ENCODE data around the gene CDH26. TPM values are rescaled to one million over a fixed set of nuclear protein-coding genes. Genes with fewer than 3 reads are reported as not detected.

The CDH26 gene
- total and polyA plus RNA-seq, 7 donors, result 0.74 to 5.5 (median 1.4) TPM; not detected in 2

- intact Hi-C loops (cut with DNase I), result no loop called here
- 23 to 74% methylated on average over 12 of the region's 12 CpGs for WGBS, 2 donors
Observed at GRCh38 chr20:59972037-59972801, 14.0 kb downstream of the CDH26 start.

DNA sequence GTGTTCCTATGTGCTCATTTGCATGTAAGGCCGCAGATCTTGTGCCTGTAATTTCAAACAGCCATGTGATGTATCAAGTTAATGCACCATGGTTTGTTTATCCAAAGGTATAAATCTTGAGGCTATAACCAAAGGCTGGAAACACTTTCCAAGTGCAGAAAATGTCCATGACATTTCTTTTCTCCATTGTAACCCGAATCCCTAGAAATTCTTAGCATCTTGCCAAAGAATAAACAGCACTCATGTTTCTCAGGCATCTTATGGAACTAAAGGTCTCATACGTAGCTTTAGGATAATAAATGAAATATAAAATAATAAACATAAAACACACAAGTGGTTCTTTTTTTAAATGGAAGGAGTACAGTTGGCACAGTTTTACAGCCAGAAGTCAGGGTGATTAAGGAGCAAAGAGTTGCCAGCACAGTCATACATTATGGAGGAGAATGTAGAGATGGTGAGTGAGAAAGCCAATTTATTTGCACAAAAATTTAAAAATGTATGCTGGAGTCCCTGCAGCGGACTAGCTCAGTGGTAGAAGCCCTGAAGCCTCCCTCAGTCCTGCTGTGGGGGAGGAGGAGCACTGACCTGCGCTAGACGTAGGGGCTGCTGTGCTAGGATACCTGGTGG, 18.0 kb downstream of the CDH26 start:
- Histone ChIP-seq H3K4me1 (peaks cover 0 to 13% (median 7%) of the 10 kb centered on the region in 4 donors), H3K27ac (no peak overlapping the region), H3K36me3 (no peaks in the 10 kb centered on the region), H3K27me3 (no peaks in the 10 kb centered on the region), H3K4me3 (no peak overlapping the region), H3K9me3 (no peaks in the 10 kb centered on the region)
- DNase-seq, result no peak
- intact Hi-C loops (cut with DNase I), result no loop called here
- TF ChIP-seq POLR2A (IDR thresholded peaks at IDR 0.05), result no peak
- TF ChIP-seq POLR2AphosphoS5 (IDR thresholded peaks at IDR 0.05), result no peak
- no peak for TF ChIP-seq EP300 (IDR thresholded peaks at IDR 0.05)
- TF ChIP-seq, protein P1, sequence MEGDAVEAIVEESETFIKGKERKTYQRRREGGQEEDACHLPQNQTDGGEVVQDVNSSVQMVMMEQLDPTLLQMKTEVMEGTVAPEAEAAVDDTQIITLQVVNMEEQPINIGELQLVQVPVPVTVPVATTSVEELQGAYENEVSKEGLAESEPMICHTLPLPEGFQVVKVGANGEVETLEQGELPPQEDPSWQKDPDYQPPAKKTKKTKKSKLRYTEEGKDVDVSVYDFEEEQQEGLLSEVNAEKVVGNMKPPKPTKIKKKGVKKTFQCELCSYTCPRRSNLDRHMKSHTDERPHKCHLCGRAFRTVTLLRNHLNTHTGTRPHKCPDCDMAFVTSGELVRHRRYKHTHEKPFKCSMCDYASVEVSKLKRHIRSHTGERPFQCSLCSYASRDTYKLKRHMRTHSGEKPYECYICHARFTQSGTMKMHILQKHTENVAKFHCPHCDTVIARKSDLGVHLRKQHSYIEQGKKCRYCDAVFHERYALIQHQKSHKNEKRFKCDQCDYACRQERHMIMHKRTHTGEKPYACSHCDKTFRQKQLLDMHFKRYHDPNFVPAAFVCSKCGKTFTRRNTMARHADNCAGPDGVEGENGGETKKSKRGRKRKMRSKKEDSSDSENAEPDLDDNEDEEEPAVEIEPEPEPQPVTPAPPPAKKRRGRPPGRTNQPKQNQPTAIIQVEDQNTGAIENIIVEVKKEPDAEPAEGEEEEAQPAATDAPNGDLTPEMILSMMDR (IDR thresholded peaks at IDR 0.05), result no peak
- WGBS, 2 donors, result 67 to 80% methylated on average over 6 of the region's 6 CpGs

More at GRCh38 chr20:59972037-59972801, 14.0 kb downstream of the CDH26 start:
- Histone ChIP-seq H3K4me3 (no peak overlapping the region), H3K4me1 (peaks cover 0 to 13% (median 7%) of the 10 kb centered on the region in 4 donors), H3K27me3 (no peaks in the 10 kb centered on the region), H3K27ac (no peak overlapping the region), H3K36me3 (no peaks in the 10 kb centered on the region), H3K9me3 (no peaks in the 10 kb centered on the region)
- no peak for DNase-seq
- no peak for TF ChIP-seq POLR2A (IDR thresholded peaks at IDR 0.05)
- no peak for TF ChIP-seq POLR2AphosphoS5 (IDR thresholded peaks at IDR 0.05)
- TF ChIP-seq EP300 (IDR thresholded peaks at IDR 0.05), result no peak
- TF ChIP-seq, protein P1 (IDR thresholded peaks at IDR 0.05), result no peak

GRCh38 chr20:59977086-59977485, 18.9 kb downstream of the CDH26 start:
- DNase-seq, result no peak
- no peaks in the 10 kb centered on the region for H3K9me3 ChIP-seq
- peaks cover 0 to 13% (median 7%) of the 10 kb centered on the region in 4 donors for H3K4me1 ChIP-seq
- TF ChIP-seq, protein P1 (IDR thresholded peaks at IDR 0.05), result no peak
- TF ChIP-seq POLR2AphosphoS5 (IDR thresholded peaks at IDR 0.05) (no peak), EP300 (IDR thresholded peaks at IDR 0.05) (no peak), POLR2A (IDR thresholded peaks at IDR 0.05) (no peak)
- intact Hi-C loops (cut with DNase I), result no loop called here
- 90 to 92% methylated on average over 9 of the region's 9 CpGs for WGBS, 2 donors
- no peaks in the 10 kb centered on the region for H3K36me3 ChIP-seq
- no peaks in the 10 kb centered on the region for H3K27me3 ChIP-seq
- no peak overlapping the region for H3K27ac ChIP-seq
- no peak overlapping the region for H3K4me3 ChIP-seq

GRCh38 chr20:59983076-59983475, 24.9 kb downstream of the CDH26 start:
- no peak for TF ChIP-seq POLR2A (IDR thresholded peaks at IDR 0.05)
- TF ChIP-seq, protein P1 (IDR thresholded peaks at IDR 0.05), result no peak
- TF ChIP-seq EP300 (IDR thresholded peaks at IDR 0.05), result no peak
- TF ChIP-seq POLR2AphosphoS5 (IDR thresholded peaks at IDR 0.05), result no peak
- H3K27ac ChIP-seq, result no peak overlapping the region
- H3K27me3 ChIP-seq, result no peaks in the 10 kb centered on the region
- no peak overlapping the region for H3K4me3 ChIP-seq
- no peaks in the 10 kb centered on the region for H3K9me3 ChIP-seq
- no peaks in the 10 kb centered on the region for H3K4me1 ChIP-seq
- intact Hi-C loops (cut with DNase I), result no loop called here
- no peaks in the 10 kb centered on the region for H3K36me3 ChIP-seq
- no peak for DNase-seq
- 94 to 95% methylated on average over 9 of the region's 9 CpGs for WGBS, 2 donors

All from sigmoid colon (tissue), 7 donors.